ENCODE results near the gene PLCB3.
"Not testable (repeated sequence)": the region's sequence is repeated elsewhere in the genome, so short reads cannot be mapped to it uniquely, and the experiment has no call there.

The PLCB3 gene

GRCh38 chr11:64303109-64304031, 52.0 kb downstream of the PLCB3 start:
- DNase-seq (ENCODE audit: low spot score), result no peak

- no peak for DNase-seq (ENCODE audit: low spot score)
Measured at GRCh38 chr11:64304032-64304315, 52.6 kb downstream of the PLCB3 start.

GRCh38 chr11:64304316-64305072, 53.2 kb downstream of the PLCB3 start:
- peak; percentile 92 for DNase-seq (ENCODE audit: low spot score)

- peak; percentile 99 for DNase-seq (ENCODE audit: low spot score)
Measured at GRCh38 chr11:64305075-64305690, 53.9 kb downstream of the PLCB3 start, which contains the start of gene ESRRA. TSS of gene ESRRA (plus strand) at chr11:64305524. CDS start at chr11:64307180, 1,656 bp downstream.

- DNase-seq (ENCODE audit: low spot score), result peak; percentile 82
Measured at GRCh38 chr11:64305691-64306562, 54.6 kb downstream of the PLCB3 start.

GRCh38 chr11:64306563-64306875, 55.2 kb downstream of the PLCB3 start:
- no peak for DNase-seq (ENCODE audit: low spot score)

- no peak for DNase-seq (ENCODE audit: low spot score)
Measured at GRCh38 chr11:64306876-64307622, 55.7 kb downstream of the PLCB3 start.

GRCh38 chr11:64307795-64308194, 56.5 kb downstream of the PLCB3 start:
- DNase-seq (ENCODE audit: low spot score), result not testable (repeated sequence)

- DNase-seq (ENCODE audit: low spot score), result no peak
Measured at GRCh38 chr11:64312947-64313346, 61.6 kb downstream of the PLCB3 start.

GRCh38 chr11:64313491-64314145, 62.3 kb downstream of the PLCB3 start:
- no peak for DNase-seq (ENCODE audit: low spot score)

- DNase-seq (ENCODE audit: low spot score), result no peak
Measured at GRCh38 chr11:64314146-64314804, 62.9 kb downstream of the PLCB3 start.

GRCh38 chr11:64314805-64315561, 63.7 kb downstream of the PLCB3 start:
- no peak for DNase-seq (ENCODE audit: low spot score)

- DNase-seq (ENCODE audit: low spot score), result not testable (repeated sequence)
Measured at GRCh38 chr11:64315667-64316526, 64.6 kb downstream of the PLCB3 start.

- peak; percentile 35 for DNase-seq (ENCODE audit: low spot score)
Measured at GRCh38 chr11:64316672-64317324, 65.5 kb downstream of the PLCB3 start.

- peak; percentile 99 for DNase-seq (ENCODE audit: low spot score)
Measured at GRCh38 chr11:64317325-64317960, 66.1 kb downstream of the PLCB3 start, which contains the start of gene TRMT112. TSS of gene TRMT112 (minus strand) at chr11:64317559. CDS start at chr11:64317526, 33 bp downstream.

GRCh38 chr11:64317961-64318765, 66.8 kb downstream of the PLCB3 start, which contains the start of gene PRDX5:
TSS of gene PRDX5 (plus strand) at chr11:64318121. CDS start at chr11:64318216, 95 bp downstream.
- DNase-seq (ENCODE audit: low spot score), result peak; percentile 96
